ENCODE data around the gene ARHGEF11.

The ARHGEF11 gene

DNA sequence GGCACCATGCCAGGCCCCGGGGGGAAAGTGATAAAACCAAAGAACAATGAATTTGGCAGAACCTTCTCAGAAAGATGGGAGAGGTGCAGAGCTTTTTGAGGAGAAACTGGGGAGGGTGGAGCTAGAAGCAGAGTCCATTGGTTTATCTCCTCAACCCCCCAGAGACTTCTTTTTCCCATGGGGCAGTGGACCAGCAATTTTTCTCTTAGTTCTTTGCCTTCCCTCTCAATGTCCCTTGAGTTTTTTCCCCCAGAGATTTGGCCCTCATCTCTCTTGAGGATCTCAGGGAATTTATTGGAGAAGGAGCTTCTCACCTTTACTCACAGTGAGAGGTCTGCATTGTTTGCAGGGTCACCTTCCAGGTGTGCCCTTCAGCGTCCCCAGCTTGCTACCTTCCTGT, 5.3 kb upstream of the ARHGEF11 start:
- DNase-seq (ENCODE audit: low read depth in 2 of 3, low spot score in 1 of 3): no peak

DNA sequence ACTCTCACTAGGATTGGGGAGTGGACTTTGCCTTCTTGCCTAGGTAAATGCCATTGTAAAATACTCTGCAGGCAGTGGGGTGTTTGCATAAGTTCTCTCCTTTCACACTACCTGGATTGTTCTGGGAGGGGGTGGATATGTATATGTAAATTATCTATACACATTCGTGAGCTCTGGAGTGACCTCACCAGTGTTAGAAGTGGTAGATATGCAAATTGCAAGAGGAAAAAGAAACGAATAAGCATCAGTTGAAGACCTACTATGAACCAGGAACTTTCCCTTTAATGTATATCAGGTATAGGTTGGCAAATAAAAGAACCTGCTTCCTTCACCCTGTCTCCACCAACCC, 1.5 kb upstream of the ARHGEF11 start:
- no peak for DNase-seq (ENCODE audit: low read depth in 2 of 3, low spot score in 1 of 3)

GRCh38 chr1:157044326-157044725, 1.2 kb downstream of the ARHGEF11 start:
- no peak for DNase-seq (ENCODE audit: low read depth in 2 of 3, low spot score in 1 of 3)

- DNase-seq (ENCODE audit: low read depth in 2 of 3, low spot score in 1 of 3): no peak
Observed at GRCh38 chr1:157043685-157044084, 1.9 kb downstream of the ARHGEF11 start.

GRCh38 chr1:157042846-157043245, 2.7 kb downstream of the ARHGEF11 start:
- no peak for DNase-seq (ENCODE audit: low read depth in 2 of 3, low spot score in 1 of 3)

GRCh38 chr1:157040802-157041201, 4.7 kb downstream of the ARHGEF11 start:
- no peak for DNase-seq (ENCODE audit: low read depth in 2 of 3, low spot score in 1 of 3)

- no peak for DNase-seq (ENCODE audit: low read depth in 2 of 3, low spot score in 1 of 3)
Observed at GRCh38 chr1:157035121-157035520, 10.4 kb downstream of the ARHGEF11 start.

DNA sequence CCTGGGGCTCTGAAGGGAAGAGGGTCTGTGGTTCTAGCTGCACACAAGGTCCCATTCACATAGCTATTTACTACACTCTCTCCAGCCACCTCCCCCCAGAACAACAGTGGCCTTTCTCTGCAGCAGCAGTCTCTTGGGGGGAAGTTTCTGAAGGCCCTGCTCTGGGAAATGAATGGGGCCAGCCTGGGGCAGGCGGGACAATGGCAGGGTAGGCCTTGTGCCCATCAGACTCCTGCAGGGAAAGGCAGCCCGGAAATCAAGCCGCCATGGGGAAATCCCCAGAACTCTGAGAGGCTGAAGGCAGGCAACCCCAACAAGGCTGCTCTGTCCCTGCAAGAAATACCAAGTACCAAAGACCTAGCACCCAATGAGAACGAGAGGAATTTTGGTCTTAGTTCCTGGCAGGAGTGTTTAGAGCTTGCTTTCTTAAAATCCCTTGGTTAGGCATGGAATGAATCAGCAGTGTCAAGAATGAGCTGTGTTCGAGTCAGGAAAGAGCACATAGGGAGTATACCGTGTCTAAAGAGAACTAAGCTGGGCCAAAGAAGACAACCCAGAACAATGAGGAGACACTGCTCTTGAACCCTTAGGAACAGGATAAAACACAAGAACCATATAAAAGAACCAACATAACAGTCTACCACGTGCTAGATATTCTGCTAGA, 11.3 kb downstream of the ARHGEF11 start:
- no peak for DNase-seq (ENCODE audit: low read depth in 2 of 3, low spot score in 1 of 3)

GRCh38 chr1:157033357-157033876, 12.1 kb downstream of the ARHGEF11 start:
- DNase-seq (ENCODE audit: low read depth in 2 of 3, low spot score in 1 of 3): no peak

- DNase-seq (ENCODE audit: low read depth in 2 of 3, low spot score in 1 of 3): no peak
Observed at GRCh38 chr1:157032303-157032702, 13.2 kb downstream of the ARHGEF11 start.

DNA sequence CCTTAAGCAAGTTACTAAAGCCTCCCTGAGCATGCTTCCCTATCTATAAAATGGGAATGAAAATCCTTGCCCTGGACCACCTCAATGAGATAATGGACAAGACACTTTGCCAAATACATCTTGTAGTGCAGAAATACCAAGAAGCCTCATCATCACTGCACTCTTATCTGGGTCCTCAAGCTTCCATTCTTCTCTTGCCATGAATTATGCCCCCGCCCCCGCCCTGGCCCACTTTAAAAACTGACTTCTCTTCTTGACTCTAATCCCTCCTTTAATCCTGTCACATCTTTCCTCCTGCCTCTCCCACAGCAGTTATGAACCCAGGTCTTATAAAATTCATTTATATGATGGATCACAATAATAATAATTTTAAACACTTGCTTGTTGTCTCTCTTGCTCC, 14.8 kb downstream of the ARHGEF11 start:
- no peak for DNase-seq (ENCODE audit: low read depth in 2 of 3, low spot score in 1 of 3)

DNA sequence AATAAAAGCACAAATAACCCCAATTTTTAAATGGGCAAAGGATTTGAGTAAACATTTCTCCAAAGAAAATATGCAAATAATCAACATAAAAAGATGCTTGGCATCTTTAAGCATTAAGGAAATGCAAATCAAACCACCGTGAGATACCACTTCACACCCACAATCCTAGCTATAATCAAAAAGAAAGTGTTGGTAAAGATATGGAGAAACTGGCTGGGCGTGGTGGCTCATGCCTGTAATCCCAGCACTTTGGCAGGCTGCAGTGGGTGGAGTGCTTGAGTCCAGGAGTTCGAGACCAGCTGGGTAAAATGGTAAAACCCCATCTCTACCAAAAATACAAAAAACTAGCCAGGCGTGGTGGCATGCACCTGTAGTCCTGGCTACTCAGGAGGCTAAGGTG, 16.9 kb downstream of the ARHGEF11 start:
- DNase-seq (ENCODE audit: low read depth in 2 of 3, low spot score in 1 of 3): no peak

GRCh38 chr1:157025856-157026255, 19.7 kb downstream of the ARHGEF11 start:
- DNase-seq (ENCODE audit: low read depth in 2 of 3, low spot score in 1 of 3): no peak

DNA sequence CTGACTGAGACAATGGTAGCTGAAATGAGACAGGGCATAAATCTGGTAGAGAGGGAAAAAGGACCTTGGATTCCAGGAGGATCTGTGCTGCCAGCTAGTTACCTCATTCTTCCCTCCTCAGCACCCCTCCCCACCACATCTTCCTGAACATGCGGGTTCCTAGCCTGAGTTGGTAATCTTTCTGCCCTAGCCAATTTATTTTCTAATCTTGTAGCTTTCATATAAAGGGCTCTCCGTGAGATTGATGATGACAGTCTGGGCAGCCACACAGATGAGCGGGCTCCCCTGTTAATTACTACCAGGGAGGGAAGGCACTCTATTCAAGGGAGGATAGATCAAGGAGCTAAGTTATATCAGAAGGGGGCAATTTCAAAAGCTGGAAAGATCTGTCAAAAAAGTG, 20.2 kb downstream of the ARHGEF11 start:
- no peak for DNase-seq (ENCODE audit: low read depth in 2 of 3, low spot score in 1 of 3)

- DNase-seq (ENCODE audit: low read depth in 2 of 3, low spot score in 1 of 3): no peak
Observed at GRCh38 chr1:157021688-157022087, 23.9 kb downstream of the ARHGEF11 start.

DNA sequence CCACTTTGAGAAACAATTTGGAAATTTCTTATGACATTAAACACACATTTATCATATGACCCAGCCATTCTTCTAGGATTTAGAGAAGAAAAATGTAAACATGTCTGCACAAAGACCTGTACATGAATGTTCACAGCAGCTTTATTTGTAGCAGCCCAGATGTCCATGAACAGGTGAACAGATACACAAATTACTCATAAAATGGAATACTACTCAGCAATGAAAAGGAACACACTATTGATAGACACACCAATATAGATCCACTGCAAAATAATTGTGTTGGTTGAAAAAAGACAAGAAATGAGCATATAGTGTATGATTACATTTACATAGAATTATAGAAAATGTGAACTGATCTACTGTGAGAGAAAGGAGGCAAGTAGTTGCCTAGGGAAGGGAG, 26.1 kb downstream of the ARHGEF11 start:
- no peak for DNase-seq (ENCODE audit: low read depth in 2 of 3, low spot score in 1 of 3)

- no peak for DNase-seq (ENCODE audit: low read depth in 2 of 3, low spot score in 1 of 3)
Observed at GRCh38 chr1:157011845-157012244, 33.7 kb downstream of the ARHGEF11 start.

DNA sequence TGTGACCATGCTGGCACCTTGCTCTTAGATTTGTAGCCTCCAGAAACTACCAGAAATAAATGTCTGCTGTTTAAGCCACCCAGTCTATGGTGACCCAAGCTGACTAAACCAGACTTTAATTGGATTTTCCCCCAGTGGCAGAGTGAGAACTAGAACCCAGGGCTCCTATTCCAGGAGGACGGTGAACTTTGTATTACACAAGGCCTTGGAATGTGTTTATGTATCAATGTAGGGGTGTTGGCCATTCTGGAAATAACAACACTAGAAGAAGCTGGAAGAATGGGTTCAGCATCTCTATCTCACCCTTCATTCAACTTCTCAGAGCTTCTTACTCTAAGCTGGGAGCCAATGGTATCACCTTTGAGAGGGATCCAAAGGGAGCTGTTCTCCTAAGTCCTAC, 37.0 kb downstream of the ARHGEF11 start:
- DNase-seq (ENCODE audit: low read depth in 2 of 3, low spot score in 1 of 3): no peak

DNA sequence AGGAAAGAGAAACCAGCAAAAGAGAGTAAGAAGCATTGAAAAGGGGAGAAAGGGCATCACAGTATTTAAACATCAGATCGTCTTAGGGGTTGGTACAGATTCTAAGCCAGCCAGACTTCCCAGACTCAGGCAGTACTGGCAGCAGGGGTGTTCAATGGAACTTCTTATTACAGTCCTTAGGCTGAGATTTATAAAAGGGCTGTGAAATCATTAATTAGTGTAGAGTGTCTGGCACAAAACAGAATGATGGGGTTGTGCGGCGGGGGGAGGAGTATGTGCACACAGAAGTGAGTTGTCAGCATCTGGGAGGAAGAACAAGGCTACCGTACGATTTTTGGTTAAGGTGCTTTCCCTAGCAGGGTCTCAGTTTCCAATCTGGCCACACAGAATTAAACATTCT, 38.2 kb downstream of the ARHGEF11 start:
- no peak for DNase-seq (ENCODE audit: low read depth in 2 of 3, low spot score in 1 of 3)

DNA sequence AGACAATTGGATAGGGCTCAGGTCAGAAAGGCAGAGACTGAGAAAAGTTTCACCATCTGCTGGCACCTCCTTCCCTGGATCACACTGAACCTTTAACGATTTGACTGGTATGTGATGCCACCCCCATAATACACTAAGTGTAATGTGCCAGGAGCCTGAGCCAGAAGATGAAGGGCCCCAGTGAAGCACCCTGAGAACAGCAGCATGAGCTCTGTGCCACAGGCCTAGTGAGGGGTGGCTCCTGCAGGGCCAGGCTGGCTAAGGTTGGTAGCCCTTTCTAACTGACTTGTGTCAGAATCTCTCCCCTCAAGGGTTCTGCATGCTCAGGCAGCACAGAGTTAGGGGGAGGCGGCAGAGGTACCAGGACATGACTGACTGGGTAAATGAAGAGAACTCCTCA, 38.9 kb downstream of the ARHGEF11 start:
- no peak for DNase-seq (ENCODE audit: low read depth in 2 of 3, low spot score in 1 of 3)

GRCh38 chr1:157005965-157006364, 39.6 kb downstream of the ARHGEF11 start:
- no peak for DNase-seq (ENCODE audit: low read depth in 2 of 3, low spot score in 1 of 3)

DNA sequence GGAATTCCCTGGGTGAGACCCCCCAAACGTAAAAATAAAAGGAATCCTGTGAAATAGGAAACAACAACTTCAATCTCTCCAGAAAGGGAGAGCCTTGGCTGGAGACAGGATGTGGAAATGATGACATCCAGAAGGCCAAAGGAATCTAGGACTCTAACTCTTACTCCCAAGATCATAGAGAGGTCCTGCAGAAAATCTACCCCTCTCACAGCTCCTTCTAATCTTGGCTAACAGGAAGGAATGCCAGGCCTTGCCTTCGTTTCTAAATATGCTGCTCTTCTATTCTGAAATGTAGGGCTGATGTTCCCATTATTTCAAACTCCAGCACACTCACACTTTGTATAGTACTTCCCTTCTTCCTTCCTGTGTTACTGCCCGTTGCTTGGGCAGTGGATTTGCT, 40.7 kb downstream of the ARHGEF11 start:
- no peak for DNase-seq (ENCODE audit: low read depth in 2 of 3, low spot score in 1 of 3)

DNA sequence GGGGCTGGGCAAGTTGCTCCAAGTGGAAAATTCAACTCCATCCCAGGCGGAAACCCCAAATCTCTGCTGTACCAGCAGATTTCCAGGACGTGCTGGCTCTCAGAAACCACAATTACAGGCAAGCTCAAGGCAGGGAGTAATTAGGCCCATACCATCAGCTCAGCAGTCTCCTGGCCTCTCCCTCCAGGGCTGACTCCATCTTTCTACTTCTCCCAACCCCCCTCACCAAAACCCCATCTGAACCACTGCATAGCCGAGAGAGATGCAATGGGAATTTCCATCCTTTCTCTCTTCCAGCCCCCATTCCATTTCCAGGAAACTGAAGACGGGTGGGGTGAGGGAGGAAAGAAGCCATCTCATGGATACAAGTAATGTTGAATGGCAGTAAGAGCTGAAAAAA, 41.2 kb downstream of the ARHGEF11 start:
- DNase-seq (ENCODE audit: low read depth in 2 of 3, low spot score in 1 of 3): no peak

DNA sequence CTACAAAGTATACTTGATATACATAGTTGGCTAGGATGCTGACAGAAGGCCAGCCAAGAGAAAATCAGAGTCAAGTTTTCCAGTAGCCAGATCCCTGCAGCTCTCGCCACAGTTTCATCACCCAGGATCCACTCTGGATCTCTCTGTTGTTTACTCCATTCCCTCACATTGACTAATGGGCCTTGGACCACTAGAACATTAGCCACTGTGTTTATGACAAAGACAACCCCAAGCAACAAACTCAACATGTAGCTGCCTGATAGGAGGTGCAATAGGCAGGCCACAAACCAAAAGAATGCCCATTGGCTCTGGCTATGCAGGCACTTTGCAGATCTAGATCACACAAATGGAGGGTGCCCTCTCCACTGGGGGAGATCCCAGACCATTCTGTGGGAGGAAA, 44.2 kb downstream of the ARHGEF11 start:
- DNase-seq (ENCODE audit: low read depth in 2 of 3, low spot score in 1 of 3): no peak

Measured in stimulated activated CD4-positive, alpha-beta T cell treated with anti-CD3 and anti-CD28 coated beads, Interleukin-12 subunit alpha, Interleukin-12 subunit beta, amount 100 ng/mL, for 48 hours (primary cell).